ENCODE data around the gene LDLRAD2. TPM values are rescaled to one million over a fixed set of nuclear protein-coding genes. Genes with fewer than 3 reads are reported as not detected.
A peak's percentile ranks its signal among the peaks of the same experiment; 100 is the strongest.

LDLRAD2 gene
- total RNA-seq, 1 experiment from 2014 or later: 1.0 TPM

DNA sequence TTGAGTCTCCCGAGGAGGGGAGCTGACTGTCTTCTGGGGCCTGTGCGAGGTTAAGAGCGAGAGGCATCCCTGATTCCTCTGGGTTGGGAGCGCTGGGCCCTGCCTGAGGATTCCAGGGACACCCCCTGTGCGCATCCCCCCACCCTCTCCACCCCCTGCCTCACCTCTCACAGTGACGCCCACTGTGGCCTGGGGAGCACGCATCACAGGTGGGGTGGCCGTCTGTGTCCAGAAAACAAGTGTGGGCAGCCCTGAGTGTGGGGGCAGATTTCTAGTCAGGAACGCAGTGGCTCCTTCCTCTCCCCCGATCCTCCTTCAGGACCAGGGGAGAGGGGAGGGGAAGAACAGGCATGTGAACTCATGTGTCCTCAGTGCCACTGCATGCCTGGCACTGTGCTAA is 61.7 kb downstream of the LDLRAD2 start:
- no peak overlapping the region for H4K5ac ChIP-seq (ENCODE audit: insufficient read length, low read depth, low read length)
- H3K36me3 Mint-ChIP-seq (ENCODE audit: insufficient read depth in 1 of 3, low read depth in 3 of 3): peaks cover 18 to 76% (median 59%) of the 10 kb centered on the region in 3 experiments
- no peaks in the 10 kb centered on the region for H3K23me2 ChIP-seq (ENCODE audit: insufficient read length, low read depth, low read length, poor library complexity, severe bottlenecking)
- no peaks in the 10 kb centered on the region for H3K79me1 ChIP-seq (ENCODE audit: insufficient read depth, low read depth, low read length, poor library complexity, severe bottlenecking)
- no peak overlapping the region for H2AFZ ChIP-seq (ENCODE audit: low read length)
- peaks cover 3 to 11% of the 10 kb centered on the region in 2 experiments for H3K4me1 Mint-ChIP-seq
- H3K9me3 ChIP-seq (ENCODE audit: control insufficient read depth, low read depth, low read length): no peaks in the 10 kb centered on the region
- H3K23ac ChIP-seq (ENCODE audit: insufficient read length, low read depth, low read length): no peak overlapping the region
- H2BK120ac ChIP-seq (ENCODE audit: low read depth, low read length, poor library complexity, severe bottlenecking): no peak overlapping the region
- H3K18ac ChIP-seq (ENCODE audit: insufficient read length, low read depth, low read length): no peak overlapping the region
- no peak for DNase-seq
- no peak overlapping the region for H4K8ac ChIP-seq (replicated peaks; ENCODE audit: insufficient read length, low read depth, low read length)
- H2BK15ac ChIP-seq (ENCODE audit: low read depth, low read length): no peak overlapping the region
- no peak overlapping the region; the same call in 1 of the 2 replicates for H3K14ac ChIP-seq (ENCODE audit: insufficient read depth, low read length)
- no peak overlapping the region for H3K56ac ChIP-seq (ENCODE audit: insufficient read length, low read depth, low read length)
- no peaks in the 10 kb centered on the region for H4K20me1 ChIP-seq (ENCODE audit: control insufficient read depth, insufficient read depth, insufficient read length)
- H3K4me2 ChIP-seq (ENCODE audit: insufficient read depth, insufficient read length, low read length): no peak overlapping the region
- H3K9me3 Mint-ChIP-seq: no peaks in the 10 kb centered on the region
- no peak overlapping the region for H3K4ac ChIP-seq (ENCODE audit: low read depth, low read length)
- no peak overlapping the region for H3K4me3 Mint-ChIP-seq
- H2BK12ac ChIP-seq (ENCODE audit: insufficient read length, low read depth, low read length): no peak overlapping the region
- WGBS (ENCODE audit: extremely low coverage, insufficient read length, low lambda C conversion rate): no CpG with 5 or more reads among the region's 10 CpGs
- H3K27ac ChIP-seq (ENCODE audit: insufficient read length, low read depth, low read length): no peak overlapping the region
- H3K27ac Mint-ChIP-seq: peak overlapping the region in 2 of 3 experiments; percentile 57 to 94; a peak in 2 of 7 replicates
- no peak overlapping the region for H2AK5ac ChIP-seq (ENCODE audit: insufficient read length, low read length)
- H2BK5ac ChIP-seq (ENCODE audit: insufficient read length, low read length): no peak overlapping the region
- no peaks in the 10 kb centered on the region for H3K4me1 ChIP-seq (ENCODE audit: insufficient read depth, low read length)
- H3K27me3 ChIP-seq (ENCODE audit: insufficient read depth, low read length): no peaks in the 10 kb centered on the region
- no peak overlapping the region for H3K9ac ChIP-seq (ENCODE audit: extremely low read depth, insufficient read length, low read length)
- no peak overlapping the region for H3T11ph ChIP-seq (ENCODE audit: low read length)
- no peak overlapping the region for H4K91ac ChIP-seq (ENCODE audit: insufficient read length, low read depth, low read length)
- no peak overlapping the region for H2BK20ac ChIP-seq (ENCODE audit: low read depth, low read length, poor library complexity, severe bottlenecking)
- H3K79me2 ChIP-seq (ENCODE audit: insufficient read depth, low read length): no peaks in the 10 kb centered on the region
- no peaks in the 10 kb centered on the region for H3K27me3 Mint-ChIP-seq (ENCODE audit: low read depth)
- TF ChIP-seq, protein P1, sequence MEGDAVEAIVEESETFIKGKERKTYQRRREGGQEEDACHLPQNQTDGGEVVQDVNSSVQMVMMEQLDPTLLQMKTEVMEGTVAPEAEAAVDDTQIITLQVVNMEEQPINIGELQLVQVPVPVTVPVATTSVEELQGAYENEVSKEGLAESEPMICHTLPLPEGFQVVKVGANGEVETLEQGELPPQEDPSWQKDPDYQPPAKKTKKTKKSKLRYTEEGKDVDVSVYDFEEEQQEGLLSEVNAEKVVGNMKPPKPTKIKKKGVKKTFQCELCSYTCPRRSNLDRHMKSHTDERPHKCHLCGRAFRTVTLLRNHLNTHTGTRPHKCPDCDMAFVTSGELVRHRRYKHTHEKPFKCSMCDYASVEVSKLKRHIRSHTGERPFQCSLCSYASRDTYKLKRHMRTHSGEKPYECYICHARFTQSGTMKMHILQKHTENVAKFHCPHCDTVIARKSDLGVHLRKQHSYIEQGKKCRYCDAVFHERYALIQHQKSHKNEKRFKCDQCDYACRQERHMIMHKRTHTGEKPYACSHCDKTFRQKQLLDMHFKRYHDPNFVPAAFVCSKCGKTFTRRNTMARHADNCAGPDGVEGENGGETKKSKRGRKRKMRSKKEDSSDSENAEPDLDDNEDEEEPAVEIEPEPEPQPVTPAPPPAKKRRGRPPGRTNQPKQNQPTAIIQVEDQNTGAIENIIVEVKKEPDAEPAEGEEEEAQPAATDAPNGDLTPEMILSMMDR (conservative IDR thresholded peaks at IDR 0.05): no peak
